ENCODE measurements around the gene ZNF474.

The ZNF474 gene

GRCh38 chr5:122126177-122126755, 3.1 kb upstream of the ZNF474 start:
- H3K36me3 ChIP-seq (ENCODE audit: control insufficient read depth, insufficient read depth, low read length): no peaks in the 10 kb centered on the region
- H3K27ac ChIP-seq: no peak overlapping the region
- H3K4me3 ChIP-seq (ENCODE audit: low read depth, low read length): no peak overlapping the region
- no peak overlapping the region for H3K9ac ChIP-seq
- H3K27me3 ChIP-seq (ENCODE audit: control insufficient read depth, insufficient read depth, low read length): no peaks in the 10 kb centered on the region
- TF ChIP-seq, protein P1, sequence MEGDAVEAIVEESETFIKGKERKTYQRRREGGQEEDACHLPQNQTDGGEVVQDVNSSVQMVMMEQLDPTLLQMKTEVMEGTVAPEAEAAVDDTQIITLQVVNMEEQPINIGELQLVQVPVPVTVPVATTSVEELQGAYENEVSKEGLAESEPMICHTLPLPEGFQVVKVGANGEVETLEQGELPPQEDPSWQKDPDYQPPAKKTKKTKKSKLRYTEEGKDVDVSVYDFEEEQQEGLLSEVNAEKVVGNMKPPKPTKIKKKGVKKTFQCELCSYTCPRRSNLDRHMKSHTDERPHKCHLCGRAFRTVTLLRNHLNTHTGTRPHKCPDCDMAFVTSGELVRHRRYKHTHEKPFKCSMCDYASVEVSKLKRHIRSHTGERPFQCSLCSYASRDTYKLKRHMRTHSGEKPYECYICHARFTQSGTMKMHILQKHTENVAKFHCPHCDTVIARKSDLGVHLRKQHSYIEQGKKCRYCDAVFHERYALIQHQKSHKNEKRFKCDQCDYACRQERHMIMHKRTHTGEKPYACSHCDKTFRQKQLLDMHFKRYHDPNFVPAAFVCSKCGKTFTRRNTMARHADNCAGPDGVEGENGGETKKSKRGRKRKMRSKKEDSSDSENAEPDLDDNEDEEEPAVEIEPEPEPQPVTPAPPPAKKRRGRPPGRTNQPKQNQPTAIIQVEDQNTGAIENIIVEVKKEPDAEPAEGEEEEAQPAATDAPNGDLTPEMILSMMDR (IDR thresholded peaks at IDR 0.05): no peak
- no peaks in the 10 kb centered on the region for H3K79me2 ChIP-seq
- no peak overlapping the region for H3K4me2 ChIP-seq (ENCODE audit: low read length)
- H3K4me1 ChIP-seq: no peaks in the 10 kb centered on the region
- H3K9me3 ChIP-seq (ENCODE audit: control insufficient read depth, low read length): no peaks in the 10 kb centered on the region
- H2AFZ ChIP-seq: no peak overlapping the region

DNA sequence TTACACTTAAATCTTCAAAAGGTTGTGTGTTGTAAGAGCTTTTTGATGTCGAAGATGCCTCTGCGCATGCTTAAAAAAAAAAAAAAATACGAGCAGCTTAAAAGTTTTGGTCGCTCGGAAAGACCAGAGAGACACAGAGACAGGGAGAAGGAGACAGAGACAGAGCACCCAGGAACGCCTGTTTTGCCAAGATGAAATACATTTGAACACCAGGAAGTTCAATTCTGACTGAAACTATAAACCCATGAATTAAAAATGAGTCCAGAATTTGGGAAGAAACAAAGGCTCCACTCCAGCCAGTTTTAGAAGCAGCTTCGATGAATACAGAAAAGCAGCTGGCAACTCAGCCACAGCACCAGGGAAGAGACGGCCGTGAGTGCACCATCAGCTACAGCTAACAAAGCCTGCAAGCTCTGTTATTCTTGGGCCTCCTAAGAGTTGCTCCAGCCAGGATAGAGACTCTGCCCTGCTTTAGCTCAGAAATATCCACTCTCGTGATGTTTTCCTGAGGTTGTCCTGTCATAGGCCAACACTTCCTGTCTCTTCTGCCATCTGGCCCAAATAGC, 2.5 kb upstream of the ZNF474 start:
- Histone ChIP-seq H3K4me1 (no peaks in the 10 kb centered on the region), H3K4me3 (ENCODE audit: low read depth, low read length) (no peak overlapping the region), H3K9ac (no peak overlapping the region), H3K79me2 (no peaks in the 10 kb centered on the region), H3K4me2 (ENCODE audit: low read length) (no peak overlapping the region), H3K27ac (no peak overlapping the region), H3K36me3 (ENCODE audit: control insufficient read depth, insufficient read depth, low read length) (no peaks in the 10 kb centered on the region), H2AFZ (no peak overlapping the region), H3K9me3 (ENCODE audit: control insufficient read depth, low read length) (no peaks in the 10 kb centered on the region), H3K27me3 (ENCODE audit: control insufficient read depth, insufficient read depth, low read length) (no peaks in the 10 kb centered on the region)
- TF ChIP-seq, protein P1 (IDR thresholded peaks at IDR 0.05): no peak

DNA sequence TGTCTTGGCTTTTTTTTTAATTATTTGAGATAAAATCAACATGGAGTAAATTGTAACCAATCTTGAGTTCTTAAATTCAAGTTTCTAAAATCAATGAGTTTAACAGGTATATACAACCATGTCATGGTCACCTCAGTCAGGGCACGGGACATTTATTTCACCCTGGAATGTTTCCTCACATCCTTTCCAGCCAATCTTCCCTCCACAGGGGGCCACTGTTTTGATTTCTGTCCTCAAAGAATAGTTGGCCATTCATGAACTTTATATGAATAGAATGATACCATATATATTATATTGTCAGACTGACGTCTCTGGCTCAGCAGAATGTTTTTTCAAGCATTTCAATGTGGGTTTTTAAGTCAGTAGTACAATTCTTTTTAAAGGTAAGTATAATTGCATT, 806 bp downstream of the ZNF474 start:
- Histone ChIP-seq H3K4me1 (no peaks in the 10 kb centered on the region), H3K9ac (no peak overlapping the region), H3K36me3 (ENCODE audit: control insufficient read depth, insufficient read depth, low read length) (no peaks in the 10 kb centered on the region), H3K27ac (no peak overlapping the region), H3K4me3 (ENCODE audit: low read depth, low read length) (no peak overlapping the region), H3K79me2 (no peaks in the 10 kb centered on the region), H3K27me3 (ENCODE audit: control insufficient read depth, insufficient read depth, low read length) (no peaks in the 10 kb centered on the region), H3K4me2 (ENCODE audit: low read length) (no peak overlapping the region), H3K9me3 (ENCODE audit: control insufficient read depth, low read length) (peaks cover 4% of the 10 kb centered on the region), H2AFZ (no peak overlapping the region)
- TF ChIP-seq, protein P1 (IDR thresholded peaks at IDR 0.05): no peak

- H3K9me3 ChIP-seq (ENCODE audit: control insufficient read depth, low read length): peaks cover 4% of the 10 kb centered on the region
- no peak overlapping the region for H3K9ac ChIP-seq
- TF ChIP-seq, protein P1 (IDR thresholded peaks at IDR 0.05): no peak
- H3K36me3 ChIP-seq (ENCODE audit: control insufficient read depth, insufficient read depth, low read length): no peaks in the 10 kb centered on the region
- H2AFZ ChIP-seq: no peak overlapping the region
- H3K27me3 ChIP-seq (ENCODE audit: control insufficient read depth, insufficient read depth, low read length): no peaks in the 10 kb centered on the region
- H3K4me2 ChIP-seq (ENCODE audit: low read length): no peak overlapping the region
- H3K4me1 ChIP-seq: no peaks in the 10 kb centered on the region
- no peak overlapping the region for H3K27ac ChIP-seq
- no peaks in the 10 kb centered on the region for H3K79me2 ChIP-seq
- H3K4me3 ChIP-seq (ENCODE audit: low read depth, low read length): no peak overlapping the region
These were observed 8.4 kb downstream of the ZNF474 start for GRCh38 chr5:122137702-122138101.

DNA sequence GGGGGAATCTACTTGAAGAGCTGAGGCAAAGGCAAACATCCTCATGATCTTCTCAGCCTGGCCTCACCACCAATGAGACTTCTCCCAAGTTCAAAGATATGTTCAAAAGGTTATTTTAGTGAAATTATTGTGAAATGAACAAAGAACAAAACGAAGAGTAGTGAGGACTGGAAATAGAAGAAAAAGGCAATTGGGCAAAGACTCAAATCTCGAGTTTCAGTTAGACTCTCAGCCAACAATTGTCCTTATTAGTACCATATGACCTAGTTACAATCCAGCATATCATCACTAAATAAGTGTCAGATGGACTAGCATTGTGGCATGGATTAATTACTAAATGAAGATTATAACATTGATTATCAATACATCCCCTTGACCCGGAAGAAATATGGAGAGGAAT, 9.0 kb downstream of the ZNF474 start:
- no peaks in the 10 kb centered on the region for H3K27me3 ChIP-seq (ENCODE audit: control insufficient read depth, insufficient read depth, low read length)
- H3K9ac ChIP-seq: no peak overlapping the region
- H3K4me3 ChIP-seq (ENCODE audit: low read depth, low read length): no peak overlapping the region
- no peaks in the 10 kb centered on the region for H3K36me3 ChIP-seq (ENCODE audit: control insufficient read depth, insufficient read depth, low read length)
- H3K4me2 ChIP-seq (ENCODE audit: low read length): no peak overlapping the region
- H2AFZ ChIP-seq: no peak overlapping the region
- H3K9me3 ChIP-seq (ENCODE audit: control insufficient read depth, low read length): peaks cover 4% of the 10 kb centered on the region
- no peaks in the 10 kb centered on the region for H3K4me1 ChIP-seq
- H3K27ac ChIP-seq: no peak overlapping the region
- no peaks in the 10 kb centered on the region for H3K79me2 ChIP-seq
- TF ChIP-seq, protein P1 (IDR thresholded peaks at IDR 0.05): no peak

All from parathyroid adenoma (tissue), 2 donors.